ENCODE results near the gene CNTNAP1.

GRCh38 chr17:42659079-42659931 lies 23.0 kb upstream of the CNTNAP1 start, which contains the start of gene TUBG2:
- no peak for TF ChIP-seq CTCF (IDR thresholded peaks at IDR 0.05)
- no peak for TF ChIP-seq POLR2A (IDR thresholded peaks at IDR 0.05)
- peak in 2 of 3 donors; percentile 68 to 84 for TF ChIP-seq POLR2AphosphoS5 (IDR thresholded peaks at IDR 0.05)
- TF ChIP-seq EP300 (IDR thresholded peaks at IDR 0.05): no peak

All from stomach (tissue), 4 donors.